ENCODE measurements around the gene PHF13.

The PHF13 gene

DNA sequence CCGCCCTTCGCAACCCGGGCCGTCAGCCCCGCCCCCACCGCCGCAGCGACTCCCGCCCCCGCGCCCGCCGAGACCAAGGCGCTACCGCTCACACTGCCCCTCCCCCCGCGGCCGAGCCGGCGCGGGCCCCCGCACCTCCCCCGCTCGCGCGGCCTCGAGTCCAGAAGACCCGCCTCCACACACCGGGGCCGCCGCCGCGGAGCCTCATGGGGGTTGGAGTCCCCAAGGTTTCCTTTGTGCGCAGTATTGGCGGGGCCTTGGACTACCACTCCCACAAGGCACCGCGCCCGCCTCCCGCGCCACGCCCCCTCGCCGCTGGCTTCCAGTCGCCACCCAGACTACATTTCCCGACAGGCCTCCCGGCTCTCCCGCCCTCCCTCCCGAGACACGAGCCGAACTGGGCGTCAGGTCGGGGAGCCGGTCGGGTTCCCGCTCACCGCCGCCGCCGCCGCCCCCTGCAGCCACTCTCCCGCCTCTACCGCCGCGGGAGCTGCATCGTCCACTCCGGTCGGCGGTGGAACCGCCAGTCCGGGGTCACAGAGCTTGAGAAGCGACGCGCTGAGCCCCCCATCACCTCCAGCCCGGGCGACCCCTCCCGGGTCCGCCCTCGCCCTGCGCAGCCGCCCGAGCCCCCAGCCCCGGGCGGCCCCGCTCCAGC, at the start of gene PHF13:
TSS of gene PHF13 (plus strand) at position 371 of the 658 bp plus-strand sequence. CDS start 336 bp downstream, outside the sequence.
- Histone ChIP-seq H3K9me3 (ENCODE audit: control insufficient read depth, insufficient read depth, low read length) (no peaks in the 10 kb centered on the region), H3K36me3 (ENCODE audit: insufficient read depth, low read length) (no peaks in the 10 kb centered on the region), H3K4me1 (ENCODE audit: insufficient read depth, low read length) (peaks cover 4% of the 10 kb centered on the region; the same call in 1 of the 2 replicates), H3K9ac (ENCODE audit: low read depth, low read length) (peak within 1 kb of the TSS; percentile 87)

DNA sequence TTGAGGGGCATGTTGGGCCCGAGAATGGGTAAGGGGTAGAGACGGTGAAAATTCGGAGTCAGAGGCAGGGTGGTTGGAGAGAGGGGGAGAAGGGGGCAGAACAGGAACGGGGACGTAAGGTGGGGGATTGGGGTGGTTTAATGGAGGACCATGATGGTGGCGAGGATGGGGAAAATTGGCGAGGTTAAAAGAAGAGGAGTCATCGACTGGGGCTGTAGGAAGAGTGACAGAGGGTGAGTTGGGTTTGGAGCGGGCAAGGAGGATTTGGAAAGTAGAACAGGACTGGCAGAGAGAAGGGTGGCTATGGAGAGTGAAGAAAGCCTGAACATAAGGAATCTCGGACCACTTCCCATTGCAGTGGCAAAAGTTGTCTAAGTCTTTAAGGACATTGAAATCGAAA, 44.5 kb upstream of the PHF13 start:
- Histone ChIP-seq H3K36me3 (ENCODE audit: insufficient read depth, low read length) (no peaks in the 10 kb centered on the region), H3K4me1 (ENCODE audit: insufficient read depth, low read length) (no peaks in the 10 kb centered on the region), H3K9me3 (ENCODE audit: control insufficient read depth, insufficient read depth, low read length) (no peaks in the 10 kb centered on the region; the same call in 1 of the 2 replicates), H3K9ac (ENCODE audit: low read depth, low read length) (no peak overlapping the region)

DNA sequence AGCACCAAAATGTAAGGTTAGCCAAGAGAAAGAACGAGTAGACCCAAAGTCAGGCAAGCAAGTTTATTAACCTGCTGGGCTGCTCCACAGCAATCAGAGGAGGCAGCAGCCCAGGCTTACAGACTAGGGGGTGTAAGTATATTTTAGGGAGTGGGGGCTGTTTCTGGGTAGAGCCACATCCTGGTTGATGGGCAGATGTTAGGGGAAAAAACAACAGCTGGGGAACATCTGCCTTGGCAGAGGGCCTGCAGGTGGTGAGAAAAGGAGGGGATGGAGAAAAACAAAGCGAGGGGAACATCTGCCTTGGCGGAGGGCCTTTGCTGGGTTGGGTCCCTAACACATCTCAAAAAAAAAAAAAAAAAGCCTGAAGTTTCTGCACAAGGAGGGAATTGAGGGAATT, 43.4 kb upstream of the PHF13 start:
- H3K9ac ChIP-seq (ENCODE audit: low read depth, low read length), result no peak overlapping the region
- H3K36me3 ChIP-seq (ENCODE audit: insufficient read depth, low read length), result no peaks in the 10 kb centered on the region
- no peaks in the 10 kb centered on the region for H3K4me1 ChIP-seq (ENCODE audit: insufficient read depth, low read length)
- no peaks in the 10 kb centered on the region for H3K9me3 ChIP-seq (ENCODE audit: control insufficient read depth, insufficient read depth, low read length)

DNA sequence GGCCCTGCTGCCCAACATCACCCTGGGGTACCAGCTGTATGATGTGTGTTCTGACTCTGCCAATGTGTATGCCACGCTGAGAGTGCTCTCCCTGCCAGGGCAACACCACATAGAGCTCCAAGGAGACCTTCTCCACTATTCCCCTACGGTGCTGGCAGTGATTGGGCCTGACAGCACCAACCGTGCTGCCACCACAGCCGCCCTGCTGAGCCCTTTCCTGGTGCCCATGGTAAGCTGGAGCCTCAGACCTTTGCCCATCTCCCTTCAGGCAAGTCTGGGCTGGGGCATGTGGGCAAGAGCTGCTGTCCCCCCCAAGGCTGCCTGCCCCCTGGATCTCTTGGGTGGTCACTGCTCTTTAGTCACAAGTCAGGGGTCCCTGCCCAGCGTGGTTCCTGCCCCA, 42.5 kb upstream of the PHF13 start:
- H3K9ac ChIP-seq (ENCODE audit: low read depth, low read length), result no peak overlapping the region
- no peaks in the 10 kb centered on the region for H3K4me1 ChIP-seq (ENCODE audit: insufficient read depth, low read length)
- no peaks in the 10 kb centered on the region for H3K9me3 ChIP-seq (ENCODE audit: control insufficient read depth, insufficient read depth, low read length)
- no peaks in the 10 kb centered on the region for H3K36me3 ChIP-seq (ENCODE audit: insufficient read depth, low read length)

DNA sequence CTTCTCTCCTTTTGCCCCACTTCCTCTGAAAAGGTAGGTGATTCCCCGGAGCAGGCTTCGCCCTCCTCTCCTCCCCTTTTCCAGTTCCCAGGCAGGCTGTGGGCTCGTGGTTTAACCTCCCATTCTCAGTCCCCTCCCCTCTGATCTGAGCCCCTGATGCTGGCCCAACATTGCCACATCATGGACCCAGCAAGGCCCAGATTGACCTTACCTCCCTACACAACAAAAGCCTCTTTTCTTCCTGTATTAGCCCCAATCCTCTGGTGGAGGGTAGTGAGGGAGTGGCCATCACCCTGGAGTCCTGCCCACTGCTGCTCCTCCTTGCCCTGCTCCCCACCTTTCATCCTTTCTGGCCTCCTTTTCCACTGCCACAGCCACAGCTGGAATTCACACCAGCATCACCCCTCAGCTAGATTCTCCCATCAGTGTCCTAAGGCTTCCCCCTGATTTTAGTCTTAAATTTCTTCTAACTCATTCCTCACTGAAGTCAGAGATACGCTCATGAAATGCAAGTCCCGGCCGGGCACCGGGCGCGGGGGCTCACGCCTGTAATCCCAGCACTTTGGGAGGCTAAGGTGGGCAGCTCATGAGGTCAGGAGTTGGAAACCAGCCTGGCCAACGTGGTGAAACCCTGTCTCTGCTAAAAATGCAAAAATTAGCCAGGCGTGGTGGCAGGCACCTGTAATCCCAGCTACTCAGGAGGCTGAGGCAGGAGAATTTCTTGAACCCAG, 40.7 kb upstream of the PHF13 start:
- no peaks in the 10 kb centered on the region for H3K4me1 ChIP-seq (ENCODE audit: insufficient read depth, low read length)
- H3K9me3 ChIP-seq (ENCODE audit: control insufficient read depth, insufficient read depth, low read length), result no peaks in the 10 kb centered on the region
- no peaks in the 10 kb centered on the region for H3K36me3 ChIP-seq (ENCODE audit: insufficient read depth, low read length)
- no peak overlapping the region for H3K9ac ChIP-seq (ENCODE audit: low read depth, low read length)

DNA sequence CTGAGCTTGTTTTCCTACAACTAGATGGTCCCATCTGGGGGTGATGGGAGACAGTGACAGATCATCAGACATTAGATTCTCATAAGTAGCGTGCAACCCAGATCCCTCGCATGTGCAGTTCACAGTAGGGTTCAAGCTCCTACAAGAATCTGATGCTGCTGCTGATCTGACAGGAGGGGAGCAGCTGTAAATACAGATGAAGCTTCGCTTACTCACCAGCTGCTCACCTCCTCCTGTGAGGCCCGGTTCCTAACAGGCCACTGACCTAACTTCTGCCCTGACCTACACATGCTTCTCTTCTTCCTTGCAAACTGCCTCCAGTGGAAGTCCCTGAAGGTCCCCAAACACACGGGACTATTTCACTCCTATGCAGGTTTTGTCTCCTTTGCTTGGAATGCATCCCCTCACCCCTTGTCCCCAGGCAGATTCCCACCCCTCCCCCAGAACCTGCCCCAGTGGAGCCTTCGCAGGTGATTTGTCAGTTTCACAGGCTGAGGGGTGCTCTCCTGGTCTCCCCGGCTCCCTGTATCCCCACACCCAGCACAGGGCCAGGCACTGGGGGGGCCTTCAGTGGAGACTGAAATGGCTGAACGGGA, 39.4 kb upstream of the PHF13 start:
- Histone ChIP-seq H3K9ac (ENCODE audit: low read depth, low read length) (no peak overlapping the region), H3K4me1 (ENCODE audit: insufficient read depth, low read length) (no peaks in the 10 kb centered on the region), H3K9me3 (ENCODE audit: control insufficient read depth, insufficient read depth, low read length) (no peaks in the 10 kb centered on the region), H3K36me3 (ENCODE audit: insufficient read depth, low read length) (no peaks in the 10 kb centered on the region)

DNA sequence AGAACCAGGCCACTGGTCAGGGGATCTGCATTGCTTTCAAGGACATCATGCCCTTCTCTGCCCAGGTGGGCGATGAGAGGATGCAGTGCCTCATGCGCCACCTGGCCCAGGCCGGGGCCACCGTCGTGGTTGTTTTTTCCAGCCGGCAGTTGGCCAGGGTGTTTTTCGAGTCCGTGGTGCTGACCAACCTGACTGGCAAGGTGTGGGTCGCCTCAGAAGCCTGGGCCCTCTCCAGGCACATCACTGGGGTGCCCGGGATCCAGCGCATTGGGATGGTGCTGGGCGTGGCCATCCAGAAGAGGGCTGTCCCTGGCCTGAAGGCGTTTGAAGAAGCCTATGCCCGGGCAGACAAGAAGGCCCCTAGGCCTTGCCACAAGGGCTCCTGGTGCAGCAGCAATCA, 38.7 kb upstream of the PHF13 start:
- Histone ChIP-seq H3K9ac (ENCODE audit: low read depth, low read length) (no peak overlapping the region), H3K4me1 (ENCODE audit: insufficient read depth, low read length) (no peaks in the 10 kb centered on the region), H3K9me3 (ENCODE audit: control insufficient read depth, insufficient read depth, low read length) (no peaks in the 10 kb centered on the region), H3K36me3 (ENCODE audit: insufficient read depth, low read length) (no peaks in the 10 kb centered on the region)

DNA sequence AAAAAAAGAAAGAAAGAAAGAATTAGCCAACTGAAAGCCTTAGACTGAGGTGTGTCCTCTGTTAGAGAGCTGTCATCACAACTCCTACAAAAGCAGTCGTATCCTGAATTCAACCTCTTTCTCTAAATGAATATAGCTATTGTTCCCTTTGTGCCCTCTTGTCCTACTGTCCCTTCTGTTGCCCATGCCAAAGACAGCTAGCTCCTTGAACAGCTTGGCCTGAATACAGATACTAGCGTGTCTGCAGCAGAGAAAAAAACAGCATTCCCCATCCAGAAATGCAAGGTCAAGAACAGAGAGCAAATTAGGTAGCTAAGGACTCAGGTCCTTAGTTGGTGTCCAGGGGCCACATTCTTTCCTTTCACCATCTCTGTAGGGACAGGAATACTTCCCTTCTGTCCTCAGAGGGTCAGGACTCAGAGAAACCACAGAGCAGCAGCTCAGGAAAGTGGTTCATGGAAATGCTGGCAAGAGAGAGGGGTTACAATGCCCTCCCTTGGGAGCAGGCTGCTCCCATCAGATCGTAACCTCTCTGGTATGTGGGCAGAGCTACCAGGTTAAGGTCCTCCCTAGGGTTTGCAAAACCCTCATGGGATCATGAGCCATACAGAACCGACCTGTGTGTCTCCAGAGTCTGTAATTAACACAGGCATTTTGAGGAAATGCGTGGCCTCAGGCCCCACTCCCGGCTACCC, 35.6 kb upstream of the PHF13 start:
- no peaks in the 10 kb centered on the region for H3K9me3 ChIP-seq (ENCODE audit: control insufficient read depth, insufficient read depth, low read length)
- no peaks in the 10 kb centered on the region; the same call in 1 of the 2 replicates for H3K4me1 ChIP-seq (ENCODE audit: insufficient read depth, low read length)
- H3K9ac ChIP-seq (ENCODE audit: low read depth, low read length), result no peak overlapping the region
- H3K36me3 ChIP-seq (ENCODE audit: insufficient read depth, low read length), result peaks cover 4% of the 10 kb centered on the region; the same call in 1 of the 2 replicates

DNA sequence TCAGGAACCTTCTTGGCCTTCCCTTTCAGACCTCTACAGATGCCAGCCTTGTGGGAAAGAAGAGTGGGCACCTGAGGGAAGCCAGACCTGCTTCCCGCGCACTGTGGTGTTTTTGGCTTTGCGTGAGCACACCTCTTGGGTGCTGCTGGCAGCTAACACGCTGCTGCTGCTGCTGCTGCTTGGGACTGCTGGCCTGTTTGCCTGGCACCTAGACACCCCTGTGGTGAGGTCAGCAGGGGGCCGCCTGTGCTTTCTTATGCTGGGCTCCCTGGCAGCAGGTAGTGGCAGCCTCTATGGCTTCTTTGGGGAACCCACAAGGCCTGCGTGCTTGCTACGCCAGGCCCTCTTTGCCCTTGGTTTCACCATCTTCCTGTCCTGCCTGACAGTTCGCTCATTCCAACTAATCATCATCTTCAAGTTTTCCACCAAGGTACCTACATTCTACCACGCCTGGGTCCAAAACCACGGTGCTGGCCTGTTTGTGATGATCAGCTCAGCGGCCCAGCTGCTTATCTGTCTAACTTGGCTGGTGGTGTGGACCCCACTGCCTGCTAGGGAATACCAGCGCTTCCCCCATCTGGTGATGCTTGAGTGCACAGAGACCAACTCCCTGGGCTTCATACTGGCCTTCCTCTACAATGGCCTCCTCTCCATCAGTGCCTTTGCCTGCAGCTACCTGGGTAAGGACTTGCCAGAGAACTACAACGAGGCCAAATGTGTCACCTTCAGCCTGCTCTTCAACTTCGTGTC, 34.7 kb upstream of the PHF13 start:
- H3K4me1 ChIP-seq (ENCODE audit: insufficient read depth, low read length), result no peaks in the 10 kb centered on the region; the same call in 1 of the 2 replicates
- H3K9ac ChIP-seq (ENCODE audit: low read depth, low read length), result peak overlapping the region; percentile 64; the same call in 1 of the 2 replicates
- H3K36me3 ChIP-seq (ENCODE audit: insufficient read depth, low read length), result peaks cover 4% of the 10 kb centered on the region; the same call in 1 of the 2 replicates
- H3K9me3 ChIP-seq (ENCODE audit: control insufficient read depth, insufficient read depth, low read length), result no peaks in the 10 kb centered on the region

DNA sequence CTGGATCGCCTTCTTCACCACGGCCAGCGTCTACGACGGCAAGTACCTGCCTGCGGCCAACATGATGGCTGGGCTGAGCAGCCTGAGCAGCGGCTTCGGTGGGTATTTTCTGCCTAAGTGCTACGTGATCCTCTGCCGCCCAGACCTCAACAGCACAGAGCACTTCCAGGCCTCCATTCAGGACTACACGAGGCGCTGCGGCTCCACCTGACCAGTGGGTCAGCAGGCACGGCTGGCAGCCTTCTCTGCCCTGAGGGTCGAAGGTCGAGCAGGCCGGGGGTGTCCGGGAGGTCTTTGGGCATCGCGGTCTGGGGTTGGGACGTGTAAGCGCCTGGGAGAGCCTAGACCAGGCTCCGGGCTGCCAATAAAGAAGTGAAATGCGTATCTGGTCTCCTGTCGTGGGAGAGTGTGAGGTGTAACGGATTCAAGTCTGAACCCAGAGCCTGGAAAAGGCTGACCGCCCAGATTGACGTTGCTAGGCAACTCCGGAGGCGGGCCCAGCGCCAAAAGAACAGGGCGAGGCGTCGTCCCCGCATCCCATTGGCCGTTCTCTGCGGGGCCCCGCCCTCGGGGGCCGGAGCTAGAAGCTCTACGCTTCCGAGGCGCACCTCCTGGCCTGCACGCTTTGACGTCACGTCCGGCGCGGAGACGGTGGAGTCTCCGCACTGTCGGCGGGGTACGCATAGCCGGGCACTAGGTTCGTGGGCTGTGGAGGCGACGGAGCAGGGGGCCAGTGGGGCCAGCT, 34.0 kb upstream of the PHF13 start, which contains the start of gene ZBTB48:
TSS of gene ZBTB48 (plus strand) at position 621 of the 745 bp plus-strand sequence. CDS start 616 bp downstream, outside the sequence.
- Histone ChIP-seq H3K36me3 (ENCODE audit: insufficient read depth, low read length) (peaks cover 4% of the 10 kb centered on the region; the same call in 1 of the 2 replicates), H3K9ac (ENCODE audit: low read depth, low read length) (peak within 1 kb of the TSS; percentile 64), H3K9me3 (ENCODE audit: control insufficient read depth, insufficient read depth, low read length) (no peaks in the 10 kb centered on the region), H3K4me1 (ENCODE audit: insufficient read depth, low read length) (no peaks in the 10 kb centered on the region; the same call in 1 of the 2 replicates)

DNA sequence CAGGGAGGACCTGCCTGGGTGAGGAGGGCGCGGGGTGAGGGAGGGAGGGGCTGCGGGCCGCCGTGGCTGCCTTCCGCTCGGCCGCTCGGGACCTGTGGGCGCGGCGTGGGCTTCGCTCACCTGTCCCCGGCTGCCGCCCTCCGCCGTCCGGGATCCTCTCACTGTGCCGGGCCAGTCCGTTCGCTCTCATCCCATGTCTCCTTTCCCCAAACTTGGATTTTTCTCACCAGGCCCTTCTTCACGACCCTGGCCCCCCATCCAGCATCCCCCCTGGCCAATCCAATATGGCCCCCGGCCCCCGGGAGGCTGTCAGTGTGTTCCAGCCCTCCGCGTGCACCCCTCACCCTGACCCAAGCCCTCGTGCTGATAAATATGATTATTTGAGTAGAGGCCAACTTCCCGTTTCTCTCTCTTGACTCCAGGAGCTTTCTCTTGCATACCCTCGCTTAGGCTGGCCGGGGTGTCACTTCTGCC, 33.4 kb upstream of the PHF13 start:
- peak overlapping the region; percentile 64 for H3K9ac ChIP-seq (ENCODE audit: low read depth, low read length)
- peaks cover 4% of the 10 kb centered on the region; the same call in 1 of the 2 replicates for H3K36me3 ChIP-seq (ENCODE audit: insufficient read depth, low read length)
- H3K4me1 ChIP-seq (ENCODE audit: insufficient read depth, low read length), result no peaks in the 10 kb centered on the region; the same call in 1 of the 2 replicates
- no peaks in the 10 kb centered on the region for H3K9me3 ChIP-seq (ENCODE audit: control insufficient read depth, insufficient read depth, low read length)

DNA sequence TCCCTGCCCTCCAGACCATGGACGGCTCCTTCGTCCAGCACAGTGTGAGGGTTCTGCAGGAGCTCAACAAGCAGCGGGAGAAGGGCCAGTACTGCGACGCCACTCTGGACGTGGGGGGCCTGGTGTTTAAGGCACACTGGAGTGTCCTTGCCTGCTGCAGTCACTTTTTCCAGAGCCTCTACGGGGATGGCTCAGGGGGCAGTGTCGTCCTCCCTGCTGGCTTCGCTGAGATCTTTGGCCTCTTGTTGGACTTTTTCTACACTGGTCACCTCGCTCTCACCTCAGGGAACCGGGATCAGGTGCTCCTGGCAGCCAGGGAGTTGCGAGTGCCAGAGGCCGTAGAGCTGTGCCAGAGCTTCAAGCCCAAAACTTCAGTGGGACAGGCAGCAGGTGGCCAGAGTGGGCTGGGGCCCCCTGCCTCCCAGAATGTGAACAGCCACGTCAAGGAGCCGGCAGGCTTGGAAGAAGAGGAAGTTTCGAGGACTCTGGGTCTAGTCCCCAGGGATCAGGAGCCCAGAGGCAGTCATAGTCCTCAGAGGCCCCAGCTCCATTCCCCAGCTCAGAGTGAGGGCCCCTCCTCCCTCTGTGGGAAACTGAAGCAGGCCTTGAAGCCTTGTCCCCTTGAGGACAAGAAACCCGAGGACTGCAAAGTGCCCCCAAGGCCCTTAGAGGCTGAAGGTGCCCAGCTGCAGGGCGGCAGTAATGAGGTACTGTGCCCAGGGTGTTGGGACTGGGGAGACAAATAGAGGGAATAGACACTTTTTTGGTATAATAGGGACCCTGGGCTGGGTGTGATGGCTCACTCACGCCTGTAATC, 32.7 kb upstream of the PHF13 start:
- peak overlapping the region; percentile 64; the same call in 1 of the 2 replicates for H3K9ac ChIP-seq (ENCODE audit: low read depth, low read length)
- no peaks in the 10 kb centered on the region; the same call in 1 of the 2 replicates for H3K4me1 ChIP-seq (ENCODE audit: insufficient read depth, low read length)
- peaks cover 4% of the 10 kb centered on the region; the same call in 1 of the 2 replicates for H3K36me3 ChIP-seq (ENCODE audit: insufficient read depth, low read length)
- no peaks in the 10 kb centered on the region for H3K9me3 ChIP-seq (ENCODE audit: control insufficient read depth, insufficient read depth, low read length)

Measured in ES-I3 (cell line).